Limb (tissue), 2 donors: ENCODE measurements around the gene GPBP1.
"Not testable (repeated sequence)": the region's sequence is repeated elsewhere in the genome, so short reads cannot be mapped to it uniquely, and the experiment has no call there.

Experiments
- DNase-seq, 2 donors: peaks; one replicate each; pipeline ENCODE4 v3.0.0-alpha.2; 2016; ENCODE audit errors: extremely low spot score in 2 of 2

Gene GPBP1

GRCh38 chr5:57177479-57178156 is 3.8 kb downstream of the GPBP1 start:
- no peak for DNase-seq

- DNase-seq = not testable (repeated sequence)
These were observed 4.4 kb downstream of the GPBP1 start for GRCh38 chr5:57178238-57178637.

GRCh38 chr5:57179262-57180200 is 5.7 kb downstream of the GPBP1 start:
- DNase-seq = no peak

- no peak for DNase-seq
These were observed 7.3 kb downstream of the GPBP1 start for GRCh38 chr5:57181154-57181553.

GRCh38 chr5:57184322-57184721 is 10.5 kb downstream of the GPBP1 start:
- no peak for DNase-seq

- no peak for DNase-seq
These were observed 11.5 kb downstream of the GPBP1 start for GRCh38 chr5:57185313-57185712.

- no peak for DNase-seq
These were observed 12.3 kb downstream of the GPBP1 start for GRCh38 chr5:57186194-57186593.

- not testable (repeated sequence) for DNase-seq
These were observed 14.1 kb downstream of the GPBP1 start for GRCh38 chr5:57187977-57188376.

GRCh38 chr5:57189515-57189914 is 15.7 kb downstream of the GPBP1 start:
- DNase-seq = no peak

- DNase-seq = no peak
These were observed 16.7 kb downstream of the GPBP1 start for GRCh38 chr5:57190593-57190992.

- DNase-seq = no peak
These were observed 17.3 kb downstream of the GPBP1 start for GRCh38 chr5:57191163-57191562.

GRCh38 chr5:57191986-57192385 is 18.1 kb downstream of the GPBP1 start:
- DNase-seq = no peak

GRCh38 chr5:57192832-57193231 is 19.0 kb downstream of the GPBP1 start:
- not testable (repeated sequence) for DNase-seq

- no peak for DNase-seq
These were observed 20.0 kb downstream of the GPBP1 start for GRCh38 chr5:57193757-57194413.

- DNase-seq = no peak
These were observed 20.8 kb downstream of the GPBP1 start for GRCh38 chr5:57194653-57195052.

GRCh38 chr5:57195060-57195459 is 21.2 kb downstream of the GPBP1 start:
- DNase-seq = no peak

GRCh38 chr5:57199866-57200265 is 26.0 kb downstream of the GPBP1 start:
- DNase-seq = no peak

- no peak for DNase-seq
These were observed 29.0 kb downstream of the GPBP1 start for GRCh38 chr5:57202811-57203210.

- DNase-seq = no peak
These were observed 33.3 kb downstream of the GPBP1 start for GRCh38 chr5:57207007-57207653.

- no peak for DNase-seq
These were observed 33.8 kb downstream of the GPBP1 start for GRCh38 chr5:57207681-57208080.

GRCh38 chr5:57209316-57210040 is 35.6 kb downstream of the GPBP1 start:
- DNase-seq = no peak
